ENCODE measurements around the gene NTM. TPM values are rescaled to one million over a fixed set of nuclear protein-coding genes. Genes with fewer than 3 reads are reported as not detected.

NTM gene
- total and polyA plus RNA-seq, 2 donors from 2014 or later = 0.92 to 10.3 TPM

DNA sequence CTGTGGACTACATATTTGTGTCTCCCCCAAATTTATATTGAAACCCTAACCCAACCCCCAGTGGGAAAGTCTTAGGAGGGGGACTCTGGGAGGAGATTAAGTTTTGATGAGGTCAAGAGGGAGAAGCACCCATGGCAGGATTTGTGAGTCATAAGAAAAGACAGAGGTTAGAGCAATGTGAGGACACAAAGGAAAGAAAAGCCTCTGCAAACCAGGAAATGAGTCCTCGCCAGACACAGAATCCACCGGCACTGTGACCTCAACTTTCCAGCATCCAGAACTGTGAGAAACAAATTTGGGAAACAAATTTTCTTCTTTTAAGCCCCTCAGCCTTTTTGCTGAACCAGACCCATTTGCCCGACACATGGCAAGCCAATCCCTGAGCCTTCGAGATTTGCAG is 397.0 kb downstream of the NTM start:
- Histone ChIP-seq H3K9ac (ENCODE audit: low read length in 3 of 3) (no peak overlapping the region), H3K36me3 (ENCODE audit: control insufficient read depth in 2 of 3, insufficient read depth in 3 of 3, low read length in 3 of 3) (no peaks in the 10 kb centered on the region), H3K9me3 (ENCODE audit: control insufficient read depth in 2 of 3, insufficient read depth in 1 of 3, low read length in 3 of 3) (no peaks in the 10 kb centered on the region), H3K4me3 (ENCODE audit: low read length in 3 of 3) (no peak overlapping the region), H3K27ac (ENCODE audit: low read depth in 2 of 2, low read length in 2 of 2) (no peak overlapping the region), H3K4me1 (ENCODE audit: control insufficient read depth in 2 of 3, insufficient read depth in 2 of 3, low read depth in 1 of 3, low read length in 3 of 3) (no peaks in the 10 kb centered on the region), H3K27me3 (ENCODE audit: control insufficient read depth, insufficient read depth, low read length) (no peaks in the 10 kb centered on the region)
- intact Hi-C loops (cut with DNase I) = no loop called here
- FAIRE-seq (no peak), DNase-seq (no peak)
- TF ChIP-seq, protein P1, sequence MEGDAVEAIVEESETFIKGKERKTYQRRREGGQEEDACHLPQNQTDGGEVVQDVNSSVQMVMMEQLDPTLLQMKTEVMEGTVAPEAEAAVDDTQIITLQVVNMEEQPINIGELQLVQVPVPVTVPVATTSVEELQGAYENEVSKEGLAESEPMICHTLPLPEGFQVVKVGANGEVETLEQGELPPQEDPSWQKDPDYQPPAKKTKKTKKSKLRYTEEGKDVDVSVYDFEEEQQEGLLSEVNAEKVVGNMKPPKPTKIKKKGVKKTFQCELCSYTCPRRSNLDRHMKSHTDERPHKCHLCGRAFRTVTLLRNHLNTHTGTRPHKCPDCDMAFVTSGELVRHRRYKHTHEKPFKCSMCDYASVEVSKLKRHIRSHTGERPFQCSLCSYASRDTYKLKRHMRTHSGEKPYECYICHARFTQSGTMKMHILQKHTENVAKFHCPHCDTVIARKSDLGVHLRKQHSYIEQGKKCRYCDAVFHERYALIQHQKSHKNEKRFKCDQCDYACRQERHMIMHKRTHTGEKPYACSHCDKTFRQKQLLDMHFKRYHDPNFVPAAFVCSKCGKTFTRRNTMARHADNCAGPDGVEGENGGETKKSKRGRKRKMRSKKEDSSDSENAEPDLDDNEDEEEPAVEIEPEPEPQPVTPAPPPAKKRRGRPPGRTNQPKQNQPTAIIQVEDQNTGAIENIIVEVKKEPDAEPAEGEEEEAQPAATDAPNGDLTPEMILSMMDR (IDR thresholded peaks at IDR 0.05; ENCODE audit: borderline replicate concordance, extremely low read depth, insufficient read depth) = no peak

DNA sequence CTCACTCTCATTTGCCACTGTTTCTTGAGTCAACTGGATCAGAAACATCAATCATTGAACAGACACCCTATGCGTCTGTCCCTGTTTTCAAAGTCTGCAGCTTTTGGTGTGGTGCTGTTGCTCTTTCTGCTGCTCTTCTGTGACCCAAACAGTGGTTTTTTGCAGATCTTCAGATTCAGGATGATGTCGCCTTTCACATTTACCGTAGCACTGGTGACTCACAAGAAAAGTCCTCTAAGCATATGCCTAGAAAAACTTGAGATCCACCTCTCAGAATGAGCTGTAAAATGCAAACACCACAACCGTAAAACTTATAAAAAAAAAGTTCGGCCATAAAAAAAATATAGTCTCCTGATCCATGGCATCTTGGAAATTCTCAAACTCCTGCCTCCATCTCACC is 400.4 kb downstream of the NTM start:
- FAIRE-seq = no peak
- no peaks in the 10 kb centered on the region for H3K36me3 ChIP-seq (ENCODE audit: control insufficient read depth in 2 of 3, insufficient read depth in 3 of 3, low read length in 3 of 3)

DNA sequence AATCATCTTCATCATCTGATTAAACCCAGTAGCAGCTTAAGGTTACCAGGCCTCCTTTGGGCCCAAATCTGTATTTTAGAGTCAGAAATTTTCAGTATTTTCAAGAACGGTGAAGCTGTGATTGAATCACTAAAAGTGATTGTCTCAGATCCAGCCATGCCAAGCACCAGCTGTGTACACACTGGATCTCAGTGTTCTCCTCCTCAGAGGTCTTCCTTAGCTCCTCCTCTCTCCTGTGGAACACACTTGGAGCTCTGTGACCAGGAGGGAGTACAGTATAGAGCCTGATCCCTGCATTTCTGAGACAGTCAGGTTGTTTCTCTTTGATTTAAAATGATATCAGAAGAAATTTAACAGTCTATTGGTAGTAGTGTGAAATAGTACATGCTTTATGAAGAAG is 401.1 kb downstream of the NTM start:
- FAIRE-seq = no peak
- Histone ChIP-seq H3K27ac (ENCODE audit: low read depth in 2 of 2, low read length in 2 of 2) (no peak overlapping the region), H3K27me3 (ENCODE audit: control insufficient read depth, insufficient read depth, low read length) (no peaks in the 10 kb centered on the region), H3K9ac (ENCODE audit: low read length in 3 of 3) (no peak overlapping the region), H3K4me1 (ENCODE audit: control insufficient read depth in 2 of 3, insufficient read depth in 2 of 3, low read depth in 1 of 3, low read length in 3 of 3) (no peaks in the 10 kb centered on the region), H3K36me3 (ENCODE audit: control insufficient read depth in 2 of 3, insufficient read depth in 3 of 3, low read length in 3 of 3) (no peaks in the 10 kb centered on the region), H3K4me3 (ENCODE audit: low read length in 3 of 3) (no peak overlapping the region), H3K9me3 (ENCODE audit: control insufficient read depth in 2 of 3, insufficient read depth in 1 of 3, low read length in 3 of 3) (no peaks in the 10 kb centered on the region)
- no peak for DNase-seq
- TF ChIP-seq, protein P1 (IDR thresholded peaks at IDR 0.05; ENCODE audit: borderline replicate concordance, extremely low read depth, insufficient read depth) = no peak
- intact Hi-C loops (cut with DNase I) = no loop called here

More for the DNA sequence above, 400.4 kb downstream of the NTM start:
- no peaks in the 10 kb centered on the region for H3K4me1 ChIP-seq (ENCODE audit: control insufficient read depth in 2 of 3, insufficient read depth in 2 of 3, low read depth in 1 of 3, low read length in 3 of 3)
- intact Hi-C loops (cut with DNase I) = no loop called here
- H3K9ac ChIP-seq (ENCODE audit: low read length in 3 of 3) = no peak overlapping the region
- H3K27me3 ChIP-seq (ENCODE audit: control insufficient read depth, insufficient read depth, low read length) = no peaks in the 10 kb centered on the region
- H3K27ac ChIP-seq (ENCODE audit: low read depth in 2 of 2, low read length in 2 of 2) = no peak overlapping the region
- H3K4me3 ChIP-seq (ENCODE audit: low read length in 3 of 3) = no peak overlapping the region
- DNase-seq = no peak
- no peaks in the 10 kb centered on the region for H3K9me3 ChIP-seq (ENCODE audit: control insufficient read depth in 2 of 3, insufficient read depth in 1 of 3, low read length in 3 of 3)
- TF ChIP-seq, protein P1 (IDR thresholded peaks at IDR 0.05; ENCODE audit: borderline replicate concordance, extremely low read depth, insufficient read depth) = no peak

DNA sequence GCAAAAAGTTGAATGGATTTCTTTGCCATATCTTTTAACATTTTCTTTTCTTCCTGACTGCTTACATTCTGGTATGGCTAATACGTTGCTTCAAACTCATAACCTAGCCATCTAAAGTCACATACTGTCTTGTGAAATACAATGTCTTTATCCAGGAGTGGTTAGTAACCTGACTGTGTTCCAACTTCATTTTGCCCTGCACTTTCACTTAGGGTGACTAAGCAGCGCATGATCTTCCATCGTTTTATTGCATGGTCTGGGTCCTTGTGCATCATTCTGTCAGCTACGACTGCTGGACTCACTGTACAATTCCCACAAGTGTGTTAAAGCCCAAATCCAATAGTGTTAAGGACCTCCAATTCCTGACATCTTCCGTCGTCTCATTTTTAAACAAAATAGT is 403.2 kb downstream of the NTM start:
- TF ChIP-seq, protein P1 (IDR thresholded peaks at IDR 0.05; ENCODE audit: borderline replicate concordance, extremely low read depth, insufficient read depth) = no peak
- no peaks in the 10 kb centered on the region for H3K4me1 ChIP-seq (ENCODE audit: control insufficient read depth in 2 of 3, insufficient read depth in 2 of 3, low read depth in 1 of 3, low read length in 3 of 3)
- H3K9ac ChIP-seq (ENCODE audit: low read length in 3 of 3) = no peak overlapping the region
- H3K27me3 ChIP-seq (ENCODE audit: control insufficient read depth, insufficient read depth, low read length) = no peaks in the 10 kb centered on the region
- H3K36me3 ChIP-seq (ENCODE audit: control insufficient read depth in 2 of 3, insufficient read depth in 3 of 3, low read length in 3 of 3) = no peaks in the 10 kb centered on the region
- H3K27ac ChIP-seq (ENCODE audit: low read depth in 2 of 2, low read length in 2 of 2) = no peak overlapping the region
- H3K4me3 ChIP-seq (ENCODE audit: low read length in 3 of 3) = no peak overlapping the region
- intact Hi-C loops (cut with DNase I) = no loop called here
- FAIRE-seq = no peak
- no peak for DNase-seq
- H3K9me3 ChIP-seq (ENCODE audit: control insufficient read depth in 2 of 3, insufficient read depth in 1 of 3, low read length in 3 of 3) = no peaks in the 10 kb centered on the region
